Hematopoietic multipotent progenitor cell treated with erythropoietin and hydrocortisone succinate and interleukin-3 and kit ligand, for 4 days (in vitro differentiated cells): Measurements from ENCODE around the gene GOLGA6D.
"Not testable (repeated sequence)": the region's sequence is repeated elsewhere in the genome, so short reads cannot be mapped to it uniquely, and the experiment has no call there.

ENCODE experiments used
- DNase-seq: peaks from one replicate; pipeline ENCODE4 v3.0.0-alpha.2; 2015

GOLGA6D gene, protein sequence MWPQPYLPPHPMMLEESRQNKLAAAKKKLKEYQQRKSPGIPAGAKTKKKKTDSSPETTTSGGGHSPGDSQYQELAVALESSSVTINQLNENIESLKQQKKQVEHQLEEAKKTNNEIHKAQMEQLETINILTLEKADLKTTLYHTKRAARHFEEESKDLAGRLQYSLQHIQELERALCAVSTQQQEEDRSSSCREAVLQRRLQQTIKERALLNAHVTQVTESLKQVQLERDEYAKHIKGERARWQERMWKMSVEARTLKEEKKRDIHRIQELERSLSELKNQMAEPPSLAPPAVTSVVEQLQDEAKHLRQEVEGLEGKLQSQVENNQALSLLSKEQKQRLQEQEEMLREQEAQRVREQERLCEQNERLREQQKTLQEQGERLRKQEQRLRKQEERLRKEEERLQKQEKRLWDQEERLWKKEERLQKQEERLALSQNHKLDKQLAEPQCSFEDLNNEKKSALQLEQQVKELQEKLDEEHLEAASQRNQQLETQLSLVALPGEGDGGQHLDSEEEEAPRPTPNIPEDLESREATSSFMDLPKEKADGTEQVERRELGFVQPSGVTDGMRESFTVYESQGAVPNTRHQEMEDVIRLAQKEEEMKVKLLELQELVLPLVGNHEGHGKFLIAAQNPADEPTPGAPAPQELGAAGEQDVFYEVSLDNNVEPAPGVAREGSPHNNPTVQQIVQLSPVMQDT

DNA sequence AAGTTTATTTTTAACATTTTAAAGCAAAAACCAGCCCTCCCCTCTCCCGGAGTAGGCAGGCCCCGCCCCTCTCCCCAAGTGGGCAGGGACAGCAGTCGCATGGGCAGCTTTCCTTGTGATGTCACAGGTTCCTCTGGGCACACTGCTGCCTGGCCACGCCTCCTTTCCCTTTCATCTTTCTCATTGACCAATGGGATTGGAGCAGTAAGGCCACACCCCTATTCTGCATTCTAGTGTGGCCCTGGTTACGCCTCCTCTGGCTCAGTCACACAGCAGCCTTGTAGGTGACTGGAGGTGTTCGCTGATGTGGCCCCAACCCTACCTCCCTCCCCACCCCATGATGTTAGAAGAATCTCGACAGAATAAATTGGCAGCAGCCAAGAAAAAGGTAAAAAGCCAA is at the start of gene GOLGA6D:
TSS of gene GOLGA6D (plus strand) at position 264 of the 400 bp plus-strand sequence. CDS start at position 305, 41 bp downstream.
- not testable (repeated sequence) for DNase-seq

DNA sequence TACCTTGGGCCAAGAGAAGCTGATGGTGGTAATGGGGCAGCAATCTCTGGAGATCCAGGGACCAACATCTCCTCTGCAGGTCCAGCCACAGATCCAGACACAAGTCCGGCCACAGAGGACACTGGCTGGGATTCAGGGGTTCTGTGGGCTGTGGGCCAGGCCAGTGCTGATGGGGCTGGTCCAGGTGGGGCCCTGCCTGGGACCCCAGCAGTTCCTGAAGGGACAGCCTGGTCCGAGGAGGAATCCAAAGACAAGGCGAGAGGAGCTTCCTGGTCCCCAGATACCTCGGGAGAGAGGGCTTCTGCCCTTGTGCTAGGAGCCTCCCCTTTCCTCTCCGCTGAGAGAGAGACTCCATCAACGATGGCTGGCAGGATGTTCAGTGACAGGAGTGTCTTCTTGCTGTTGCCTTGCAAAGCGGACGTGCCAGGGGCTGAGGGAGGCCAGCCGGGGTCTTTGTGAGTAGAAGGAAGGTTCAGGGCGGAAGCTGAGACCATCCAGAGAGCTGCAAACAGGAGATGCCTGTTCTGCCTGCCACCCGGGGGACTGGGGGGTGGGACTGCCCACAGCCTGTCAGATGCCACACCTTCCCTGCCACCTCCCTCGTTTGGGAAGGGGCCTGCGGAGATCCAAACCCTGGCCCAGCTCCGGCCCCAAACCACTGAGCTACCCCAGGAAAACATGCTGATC is 49.0 kb upstream of the GOLGA6D start:
- no peak for DNase-seq

DNA sequence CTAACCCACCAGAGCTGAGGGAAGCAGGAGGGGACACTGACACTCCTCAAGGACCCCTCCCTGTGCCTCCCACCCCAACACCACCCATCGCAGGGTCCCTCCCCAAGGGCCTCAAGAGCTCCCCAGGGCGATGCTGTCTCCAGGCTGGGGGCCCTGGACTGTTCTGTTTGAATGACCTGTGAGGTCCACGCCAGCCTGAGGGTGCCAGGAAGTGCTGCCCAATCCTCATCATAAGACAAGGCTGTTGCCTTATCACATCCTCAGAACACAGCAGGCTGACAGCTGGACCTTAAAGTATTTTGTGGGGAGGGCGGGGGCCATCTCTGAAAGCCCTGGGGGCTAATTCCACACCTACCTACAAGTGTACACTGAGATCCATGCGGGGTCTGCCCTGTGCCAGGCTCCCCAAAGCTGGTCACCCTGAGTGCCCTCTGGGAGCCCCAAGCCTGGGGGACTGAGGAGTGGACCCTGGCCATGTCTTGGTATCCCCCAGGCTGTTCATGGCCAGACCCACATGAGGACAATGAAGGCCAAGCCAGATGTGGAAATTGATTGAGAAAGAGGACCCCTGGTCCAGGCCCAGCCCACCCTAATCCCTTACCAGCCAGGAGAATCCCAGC is 48.3 kb upstream of the GOLGA6D start:
- no peak for DNase-seq

DNA sequence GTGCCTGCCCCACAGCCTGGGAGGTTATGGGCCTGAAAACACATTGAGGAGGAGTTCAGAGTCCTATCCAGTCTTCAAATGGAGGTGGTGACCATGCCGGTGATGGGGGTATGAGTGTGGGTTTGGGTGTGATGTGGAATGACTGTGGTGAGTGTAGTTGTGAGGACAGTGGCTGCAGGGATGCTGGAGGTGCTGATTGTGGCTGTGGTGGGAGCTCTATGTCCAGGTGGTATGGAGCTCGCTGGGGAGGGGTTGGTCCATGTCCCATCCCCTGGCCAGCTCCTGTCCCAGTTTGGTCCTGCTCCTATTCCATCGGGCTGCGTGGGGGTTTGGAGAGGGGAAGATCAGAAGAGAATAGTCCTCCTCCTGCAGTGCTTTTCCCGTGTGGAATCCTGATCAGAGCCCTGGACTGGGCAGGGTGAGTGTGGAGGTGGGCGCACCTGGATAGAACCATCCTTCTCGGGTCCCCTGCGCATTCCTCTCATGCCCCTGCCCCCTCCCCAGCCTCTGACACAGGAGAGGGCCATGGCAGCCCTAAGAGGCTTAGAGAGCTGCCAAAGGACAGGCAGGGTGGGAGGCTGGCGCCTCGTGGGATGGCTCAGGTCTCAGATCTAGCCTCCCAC is 47.5 kb upstream of the GOLGA6D start:
- DNase-seq: no peak

DNA sequence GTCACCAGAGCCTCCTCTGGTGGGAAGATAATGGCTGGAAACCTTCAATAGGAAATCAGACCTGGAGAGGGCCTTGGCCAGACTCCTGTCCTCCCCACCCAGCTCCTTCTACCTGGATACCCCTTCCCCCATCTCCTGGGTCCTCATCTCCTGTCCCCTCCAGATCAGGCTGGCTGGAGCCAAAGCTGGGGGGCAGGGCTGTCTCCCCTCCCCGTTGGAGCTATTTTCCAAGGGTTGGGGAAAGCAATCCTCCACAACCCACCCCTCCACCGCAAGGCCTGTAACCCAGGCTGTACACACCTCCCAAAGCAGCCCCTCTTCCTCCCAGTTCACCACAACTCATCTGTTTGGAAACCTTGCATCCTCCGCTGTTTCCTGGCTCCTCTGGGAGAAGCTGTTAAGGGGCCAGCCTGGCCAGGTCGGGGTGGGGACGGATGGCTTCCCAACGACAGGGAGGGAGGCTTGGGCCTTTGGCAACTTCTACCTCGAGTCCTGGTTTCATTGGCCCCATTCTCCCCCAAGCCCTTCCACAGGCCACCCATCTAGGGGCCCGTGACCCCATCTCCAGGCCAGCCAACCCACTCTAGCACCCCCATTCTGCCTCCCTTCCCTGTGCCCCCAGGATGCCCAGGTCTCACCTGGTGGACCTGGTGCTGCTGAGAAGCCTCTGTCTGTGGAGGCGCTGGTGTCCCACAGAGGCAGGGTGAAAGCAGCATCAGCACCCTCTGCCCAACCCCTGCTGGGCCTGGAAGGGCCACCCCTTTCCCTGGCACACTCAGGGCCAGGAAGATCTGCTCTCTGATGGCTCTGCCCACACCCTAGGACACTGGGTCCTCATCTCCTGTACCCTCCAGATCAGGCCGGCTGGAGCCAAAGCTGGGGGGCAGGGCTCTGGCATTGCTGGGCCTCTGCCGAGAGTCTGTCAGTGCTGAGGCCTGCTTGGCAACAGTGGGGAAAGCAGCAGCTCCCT is 46.6 kb upstream of the GOLGA6D start:
- no peak for DNase-seq

DNA sequence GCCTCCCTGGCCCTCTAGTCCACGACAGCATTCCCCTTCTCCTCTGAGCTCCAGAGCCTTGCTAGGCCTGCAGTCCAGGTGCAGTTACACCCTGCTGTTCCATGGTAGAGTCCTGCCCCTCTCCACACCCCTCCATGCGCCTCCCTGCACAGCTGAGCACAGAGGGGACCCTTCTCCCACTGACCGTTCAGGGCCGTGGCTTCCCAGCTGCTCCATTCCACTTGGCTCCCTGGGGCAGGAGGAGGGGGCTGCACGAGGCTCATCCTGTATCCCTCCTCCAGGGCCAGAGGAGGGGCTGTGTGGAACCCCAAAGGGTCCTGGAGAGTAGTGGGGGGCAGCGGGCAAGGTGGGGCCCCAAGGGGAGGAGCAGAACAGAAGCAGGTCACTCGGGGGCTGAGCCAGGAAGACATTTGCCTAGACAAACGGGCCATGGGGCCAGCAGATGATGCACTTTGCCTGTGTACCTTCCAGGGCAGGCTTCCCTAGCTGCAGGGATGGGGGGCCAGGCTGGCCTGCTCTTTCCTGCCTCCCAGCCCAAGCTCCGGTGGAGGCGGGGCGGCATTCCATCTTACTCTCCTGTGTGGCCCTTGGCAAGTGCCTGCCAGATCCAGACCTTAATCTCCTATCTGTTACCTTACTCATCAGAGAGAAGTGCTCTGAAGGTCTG is 45.2 kb upstream of the GOLGA6D start:
- no peak for DNase-seq

DNA sequence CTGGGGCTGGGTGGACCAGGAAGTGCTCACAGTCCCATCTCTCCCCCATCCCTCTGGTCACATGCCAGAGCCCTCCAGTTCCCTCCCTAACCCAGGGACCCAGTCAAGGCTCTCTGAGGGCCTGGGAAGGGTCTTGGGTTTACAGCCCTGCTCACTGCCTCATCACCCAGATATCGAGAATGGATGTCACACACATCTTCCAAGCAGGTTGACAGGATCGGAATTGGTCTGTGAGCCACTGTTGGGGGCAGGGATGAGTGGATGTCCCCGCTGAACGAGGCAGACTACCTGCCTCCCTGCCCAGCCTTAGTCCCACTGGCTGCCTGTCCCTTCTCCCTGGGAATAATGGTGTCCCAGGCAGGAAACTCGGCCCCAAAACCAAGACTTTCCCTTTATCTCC is 44.5 kb upstream of the GOLGA6D start:
- no peak for DNase-seq

DNA sequence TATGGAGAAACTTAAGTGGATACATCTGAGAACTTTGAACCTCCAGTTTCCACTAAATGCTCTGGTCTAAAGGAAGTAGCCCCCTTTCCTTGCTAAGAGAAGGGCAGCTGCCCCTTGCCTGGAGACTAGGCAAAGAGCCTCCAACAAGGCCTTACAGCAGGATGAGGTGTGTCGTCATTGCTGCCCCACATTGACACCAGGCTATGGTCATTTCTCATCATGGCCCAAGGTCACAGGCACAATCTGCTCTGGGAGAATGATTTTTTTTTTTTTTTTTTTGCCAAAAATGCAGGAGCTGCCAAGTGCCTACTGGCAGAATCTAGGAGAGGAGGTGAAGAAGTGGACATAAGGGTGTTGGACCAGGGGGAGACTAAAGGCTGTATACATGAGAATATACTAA is 36.9 kb upstream of the GOLGA6D start:
- DNase-seq: not testable (repeated sequence)

DNA sequence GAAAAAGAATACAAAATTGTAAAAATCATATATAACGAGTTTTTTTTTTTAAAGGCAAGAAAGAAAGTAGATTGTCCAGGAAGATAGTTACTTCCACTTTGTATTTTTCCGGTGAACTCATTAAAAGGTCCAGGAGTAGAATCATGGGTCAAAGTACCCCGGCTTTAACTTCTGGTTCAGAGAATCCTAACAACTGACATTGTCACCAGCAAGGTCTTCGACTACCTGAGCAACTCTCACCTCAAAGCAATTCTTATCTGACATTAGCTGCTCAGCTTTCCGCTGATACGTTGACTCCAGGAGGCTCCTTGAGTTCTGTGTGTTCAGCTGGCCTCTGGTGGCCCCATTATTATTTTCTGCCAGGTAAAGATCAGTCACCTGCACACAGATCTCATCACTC is 33.6 kb upstream of the GOLGA6D start:
- DNase-seq: not testable (repeated sequence)

DNA sequence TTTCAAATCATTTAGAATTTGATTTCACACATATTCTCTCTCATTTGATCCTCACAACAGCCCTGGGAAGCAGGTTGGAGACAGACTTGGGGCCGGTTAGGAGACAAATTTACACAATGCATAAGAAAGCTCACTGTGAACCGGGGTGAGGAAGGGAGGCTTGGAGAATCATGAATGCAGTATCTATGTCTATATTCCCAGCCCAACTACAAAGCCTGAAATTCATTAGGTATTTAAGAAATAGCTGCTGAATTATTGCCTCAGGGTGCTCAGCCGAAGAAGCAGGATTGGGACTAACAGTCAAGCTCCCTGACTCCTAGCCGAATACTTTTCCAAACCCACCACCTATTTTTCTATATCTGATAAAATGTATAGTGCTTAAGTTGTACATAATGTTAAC is 32.9 kb upstream of the GOLGA6D start:
- DNase-seq: no peak

DNA sequence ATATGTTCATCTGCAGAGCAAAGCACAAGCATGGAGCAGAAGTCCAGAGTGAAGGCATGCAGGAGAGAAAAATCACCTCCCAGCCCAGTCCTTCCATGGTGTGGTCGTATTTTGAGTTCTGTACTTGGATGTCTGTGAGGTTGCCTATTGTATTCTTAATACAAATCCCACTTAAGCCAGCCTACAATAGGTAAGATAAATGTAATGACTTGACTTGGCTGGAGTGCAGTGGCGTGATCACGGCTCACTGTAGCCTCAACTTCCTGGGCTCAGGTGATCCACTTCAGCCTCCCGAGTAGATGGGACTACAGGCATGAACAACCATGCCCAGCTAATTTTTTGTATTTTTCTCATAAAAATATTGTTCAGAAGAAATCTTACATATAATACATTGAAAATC is 31.3 kb upstream of the GOLGA6D start:
- not testable (repeated sequence) for DNase-seq

DNA sequence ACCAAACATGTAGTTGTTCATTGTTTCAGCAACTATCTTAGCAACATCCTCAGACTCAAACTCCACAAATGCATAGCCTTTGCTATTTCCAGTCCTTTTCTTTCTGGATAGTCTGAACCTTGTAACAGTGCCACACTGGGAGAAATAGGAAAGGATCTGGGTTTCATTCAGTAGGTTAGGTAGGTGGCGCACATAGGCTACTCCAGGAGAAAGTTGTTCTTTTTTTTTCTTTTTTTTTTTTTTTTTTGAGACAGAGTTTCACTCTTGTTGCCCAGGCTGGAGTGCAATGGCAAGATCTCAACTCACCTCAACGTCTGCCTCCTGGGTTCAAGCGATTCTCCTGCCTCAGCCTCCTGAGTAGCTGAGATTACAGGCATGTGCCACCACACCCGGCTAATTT is 30.4 kb upstream of the GOLGA6D start:
- not testable (repeated sequence) for DNase-seq

DNA sequence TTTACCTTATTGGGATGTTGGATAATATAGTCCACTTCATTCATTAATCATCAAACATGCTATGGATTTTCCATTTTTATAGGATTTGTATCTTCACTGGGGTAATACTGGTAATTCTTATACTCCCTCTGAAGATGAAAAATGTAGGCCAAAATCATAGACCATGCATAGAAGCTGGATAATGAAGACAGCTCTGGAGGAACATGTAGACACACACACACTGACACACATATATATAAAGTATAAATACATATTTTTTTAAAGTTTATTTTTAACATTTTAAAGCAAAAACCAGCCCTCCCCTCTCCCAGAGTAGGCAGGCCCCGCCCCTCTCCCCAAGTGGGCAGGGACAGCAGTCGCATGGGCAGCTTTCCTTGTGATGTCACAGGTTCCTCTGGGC is 24.6 kb upstream of the GOLGA6D start, which contains the start of gene GOLGA6C:
TSS of gene GOLGA6C (plus strand) at position 301 of the 400 bp plus-strand sequence. CDS start 265 bp downstream, outside the sequence.
- DNase-seq: not testable (repeated sequence)

DNA sequence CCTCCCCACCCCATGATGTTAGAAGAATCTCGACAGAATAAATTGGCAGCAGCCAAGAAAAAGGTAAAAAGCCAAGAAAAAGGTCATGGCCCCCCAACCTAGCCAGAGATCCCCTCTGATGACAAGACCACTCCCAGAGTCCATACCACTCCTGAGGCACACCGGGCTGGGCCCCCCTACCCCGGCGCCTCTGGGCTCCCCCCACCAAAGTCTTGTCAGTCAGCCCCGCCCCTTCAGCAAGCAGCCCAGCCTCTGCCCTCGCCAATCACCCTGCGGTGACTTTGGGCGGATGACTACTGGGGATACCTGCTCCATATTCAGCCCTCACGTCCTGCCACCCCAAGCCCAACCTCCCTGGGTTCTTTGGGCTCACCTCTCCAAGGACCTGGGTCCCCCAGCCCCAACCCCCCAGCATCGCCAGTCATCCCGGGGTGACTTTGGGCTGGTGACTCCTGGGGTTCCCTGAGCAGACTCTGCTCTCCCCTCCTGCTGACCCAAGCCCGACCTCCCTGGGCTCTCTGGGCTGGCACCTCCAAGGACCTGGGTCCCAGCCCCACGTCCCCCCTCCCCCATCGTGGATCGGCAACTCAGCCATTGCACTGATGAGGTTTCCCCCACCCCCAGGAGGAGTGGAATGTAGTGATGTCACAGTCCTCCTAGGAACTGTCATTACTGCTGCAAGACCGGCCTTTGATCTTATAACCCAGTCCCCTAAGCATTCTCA is 23.9 kb upstream of the GOLGA6D start:
- not testable (repeated sequence) for DNase-seq

DNA sequence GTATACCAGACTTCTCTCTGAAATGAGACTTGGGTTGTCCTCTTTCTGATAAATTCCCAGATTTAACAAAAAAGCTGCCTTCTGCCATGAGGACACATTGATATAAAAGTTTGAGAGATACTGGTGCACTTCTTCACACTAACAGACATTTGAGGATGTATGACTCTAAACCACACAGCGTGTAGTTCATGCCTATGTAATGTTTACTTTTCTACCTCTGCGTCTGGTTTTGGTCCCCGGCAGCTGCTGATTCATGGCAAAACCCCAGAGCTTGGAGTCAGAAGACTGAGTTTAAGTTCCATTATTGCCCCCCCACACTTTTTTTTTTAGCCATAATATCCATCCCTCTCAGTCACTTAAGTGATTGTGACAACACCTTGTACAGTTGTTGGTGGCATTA is 22.8 kb upstream of the GOLGA6D start:
- not testable (repeated sequence) for DNase-seq

DNA sequence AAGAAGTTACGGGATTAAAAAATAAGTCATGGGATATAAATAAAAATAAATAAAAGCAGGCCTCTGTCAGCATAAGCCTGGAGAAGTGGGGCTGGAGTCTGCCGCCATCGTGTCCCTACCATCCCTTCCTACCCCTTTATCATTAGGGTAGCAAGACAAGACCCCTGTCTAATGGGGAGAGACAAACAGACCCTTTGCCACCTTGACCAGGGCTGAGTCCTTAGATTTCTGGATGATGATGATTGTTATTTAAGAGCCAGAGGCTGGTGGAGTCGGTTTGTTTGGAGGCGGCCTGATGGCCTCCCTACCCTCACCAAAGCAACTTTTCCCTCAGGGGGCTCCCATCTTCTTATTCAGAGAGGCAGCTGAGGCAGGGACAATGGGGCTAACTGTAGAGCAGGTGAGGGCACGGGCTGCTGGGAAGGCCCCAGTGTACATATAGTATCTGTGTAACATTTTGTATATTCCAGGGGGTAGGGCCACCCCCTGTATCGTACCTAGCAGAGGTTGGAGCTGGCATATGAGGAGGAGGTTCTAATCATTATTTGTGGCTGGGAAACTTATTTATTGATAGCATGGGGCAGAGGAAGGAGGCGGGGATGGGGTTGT is 8.8 kb upstream of the GOLGA6D start:
- DNase-seq: not testable (repeated sequence)

DNA sequence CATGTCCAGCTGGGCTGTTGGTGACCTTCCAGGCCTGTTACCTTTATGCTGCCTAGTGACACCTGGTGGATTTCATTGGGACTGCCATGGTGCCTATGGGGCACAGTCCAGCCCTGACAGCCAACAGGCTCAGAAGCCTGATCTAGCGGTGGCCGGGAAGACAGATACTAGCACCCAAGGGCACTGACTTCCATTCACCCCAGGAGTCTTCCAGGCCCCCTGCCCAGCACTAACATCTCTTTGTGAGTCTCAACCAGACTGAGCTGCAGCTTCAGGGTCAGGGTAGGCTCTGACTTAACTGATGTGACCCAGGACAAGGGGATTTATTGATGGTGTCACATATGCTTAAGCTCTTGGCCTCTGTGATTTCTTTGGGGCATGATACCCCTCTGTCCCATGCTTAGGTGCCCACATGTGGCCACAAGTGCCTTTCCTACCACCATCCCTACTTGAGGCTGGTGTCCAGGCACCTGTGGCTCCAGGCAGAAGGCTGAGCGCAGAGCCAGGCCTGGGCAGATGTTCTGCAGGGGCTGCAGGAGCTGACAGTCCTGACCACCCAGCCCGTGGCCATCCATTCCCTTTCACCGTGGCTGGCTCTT is 8.0 kb upstream of the GOLGA6D start:
- peak; percentile 46 for DNase-seq

DNA sequence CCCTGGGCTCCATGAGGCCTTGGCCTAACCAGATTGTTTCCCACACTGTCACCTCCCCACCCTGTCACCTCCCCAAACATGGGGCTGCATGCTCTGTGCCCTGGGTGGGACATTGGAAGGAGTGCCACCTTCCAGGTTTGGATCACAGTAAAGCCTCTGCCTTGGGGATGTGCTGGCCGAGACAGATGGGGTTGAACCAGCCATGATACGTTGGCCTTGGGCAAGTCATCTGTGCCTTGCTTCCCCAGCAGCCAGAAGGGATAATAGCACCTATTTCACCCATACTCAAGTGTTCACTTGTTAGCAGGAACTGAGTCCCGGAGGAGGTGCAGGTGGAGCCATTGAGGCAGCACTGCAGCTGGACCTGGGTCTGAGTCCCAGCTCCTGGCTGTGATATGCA is 7.0 kb upstream of the GOLGA6D start:
- not testable (repeated sequence) for DNase-seq

DNA sequence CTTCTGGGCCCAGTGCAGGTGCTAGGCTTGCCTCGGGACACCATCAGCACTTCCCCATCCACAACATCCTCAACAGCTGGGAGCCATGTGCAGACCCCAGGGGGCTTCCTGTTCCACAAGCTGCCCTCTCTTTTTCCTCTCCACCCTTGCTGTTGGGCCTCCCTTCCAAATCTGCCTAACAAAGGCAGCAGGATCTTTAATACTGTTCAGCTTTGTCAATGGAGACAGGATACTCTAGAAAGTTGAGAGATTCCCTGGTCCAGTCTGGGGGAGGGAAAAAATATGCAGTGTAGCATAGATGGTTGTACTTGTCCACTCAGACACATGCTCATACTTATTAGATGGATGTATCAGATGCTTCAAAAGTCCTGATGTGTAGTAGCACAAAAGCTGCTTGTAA is 4.1 kb upstream of the GOLGA6D start:
- DNase-seq: not testable (repeated sequence)
